Suprapubic skin (tissue), 4 donors: ENCODE measurements around the gene EARS2. TPM values are rescaled to one million over a fixed set of nuclear protein-coding genes. Genes with fewer than 3 reads are reported as not detected.

ENCODE experiments used
- DNase-seq, 2 donors: peaks; one replicate each; pipeline ENCODE4 v3.0.0-alpha.2; 2019; ENCODE audit warnings: low spot score in 2 of 2
- H3K27ac ChIP-seq: fragments of 200-600 bp; sonication (generic); one replicate; pipeline ENCODE4 v1.5.1; 2019
- H3K27me3 ChIP-seq: fragments of 200-600 bp; sonication (generic); one replicate; pipeline ENCODE4 v1.5.1; 2019
- H3K36me3 ChIP-seq: fragments of 200-600 bp; sonication (generic); one replicate; pipeline ENCODE4 v1.5.1; 2019
- H3K4me1 ChIP-seq: fragments of 200-600 bp; sonication (generic); one replicate; pipeline ENCODE4 v1.5.1; 2019
- H3K4me3 ChIP-seq: fragments of 200-600 bp; sonication (generic); one replicate; pipeline ENCODE4 v1.5.1; 2019; ENCODE audit warnings: mild to moderate bottlenecking
- H3K9me3 ChIP-seq: fragments of 200-600 bp; sonication (generic); one replicate; pipeline ENCODE4 v1.5.1; 2019
- CTCF ChIP-seq, 2 donors: fragments of 200-600 bp in 1 of 2; fragments of 450-650 bp in 1 of 2; sonication (generic) in 1 of 2; IDR thresholded peaks; one replicate each; pipeline ENCODE4 v1.5.1; 2016 to 2019; ENCODE audit warnings: antibody characterized with exemption in 2 of 2, mild to moderate bottlenecking in 1 of 2, moderate library complexity in 1 of 2
- EP300 ChIP-seq: sonication (generic); formaldehyde crosslinking; IDR thresholded peaks from one replicate; pipeline ENCODE4 v1.6.1; 2017; ENCODE audit warnings: antibody characterized with exemption
- POLR2A ChIP-seq, 2 donors: fragments of 450-650 bp; IDR thresholded peaks; one replicate each; pipeline ENCODE4 v1.6.1; 2017; ENCODE audit warnings: antibody characterized with exemption in 2 of 2, mild to moderate bottlenecking in 2 of 2, moderate library complexity in 2 of 2
- POLR2AphosphoS5 ChIP-seq, 3 donors: sonication (generic); formaldehyde crosslinking; IDR thresholded peaks; one replicate each; pipeline ENCODE4 v1.6.1; 2017; ENCODE audit warnings: antibody characterized with exemption in 3 of 3
- WGBS: methylation state at CpG from one replicate; pipeline ENCODE4 v1.1.5; 2018; 5-methylcytosine and 5-hydroxymethylcytosine counted together
- total RNA-seq, 4 donors: library from RNA; depleted of rRNA; stranded (reverse); fragments of >200 nt; gene quantifications; one replicate each; pipeline ENCODE4 v1.1.0, GENCODE V29; 2016

Gene EARS2
- total RNA-seq, 4 donors from 2014 or later: 24.1 to 37.2 (median 36.6) TPM

GRCh38 chr16:23521037-23521743 lies 36.0 kb downstream of the EARS2 start:
- no peak for DNase-seq
- Histone ChIP-seq H3K36me3 (peaks cover 45% of the 10 kb centered on the region), H3K4me1 (no peaks in the 10 kb centered on the region), H3K9me3 (no peaks in the 10 kb centered on the region), H3K27me3 (no peaks in the 10 kb centered on the region), H3K27ac (no peak overlapping the region), H3K4me3 (no peak overlapping the region)
- WGBS: 94% methylated on average over 3 of the region's 4 CpGs
- no peak for TF ChIP-seq POLR2AphosphoS5 (IDR thresholded peaks at IDR 0.05)
- no peak for TF ChIP-seq EP300
- no peak for TF ChIP-seq CTCF (IDR thresholded peaks at IDR 0.05)
- TF ChIP-seq POLR2A (IDR thresholded peaks at IDR 0.05): no peak

GRCh38 chr16:23520500-23520899 lies 36.6 kb downstream of the EARS2 start:
- no peaks in the 10 kb centered on the region for H3K9me3 ChIP-seq
- H3K4me1 ChIP-seq: no peaks in the 10 kb centered on the region
- H3K36me3 ChIP-seq: peaks cover 43% of the 10 kb centered on the region
- TF ChIP-seq EP300 (no peak), POLR2A (IDR thresholded peaks at IDR 0.05) (no peak), CTCF (IDR thresholded peaks at IDR 0.05) (no peak), POLR2AphosphoS5 (IDR thresholded peaks at IDR 0.05) (no peak)
- 87% methylated on average over 4 of the region's 4 CpGs for WGBS
- no peak overlapping the region for H3K4me3 ChIP-seq
- H3K27ac ChIP-seq: no peak overlapping the region
- no peak for DNase-seq
- no peaks in the 10 kb centered on the region for H3K27me3 ChIP-seq

- H3K4me1 ChIP-seq: no peaks in the 10 kb centered on the region
- TF ChIP-seq CTCF (IDR thresholded peaks at IDR 0.05): no peak
- H3K4me3 ChIP-seq: no peak overlapping the region
- no peaks in the 10 kb centered on the region for H3K27me3 ChIP-seq
- DNase-seq: no peak
- H3K9me3 ChIP-seq: no peaks in the 10 kb centered on the region
- no peak overlapping the region for H3K27ac ChIP-seq
- WGBS: 94% methylated on average over 5 of the region's 5 CpGs
- peaks cover 31% of the 10 kb centered on the region for H3K36me3 ChIP-seq
Measured at GRCh38 chr16:23519282-23519681, 37.9 kb downstream of the EARS2 start.

- Histone ChIP-seq H3K27ac (no peak overlapping the region), H3K36me3 (peaks cover 23% of the 10 kb centered on the region), H3K9me3 (no peaks in the 10 kb centered on the region), H3K27me3 (no peaks in the 10 kb centered on the region), H3K4me1 (no peaks in the 10 kb centered on the region), H3K4me3 (no peak overlapping the region)
- no peak for DNase-seq
- TF ChIP-seq CTCF (IDR thresholded peaks at IDR 0.05) (no peak), EP300 (no peak), POLR2AphosphoS5 (IDR thresholded peaks at IDR 0.05) (no peak), POLR2A (IDR thresholded peaks at IDR 0.05) (no peak)
- WGBS: 62% methylated on average over 3 of the region's 3 CpGs
Measured at GRCh38 chr16:23518435-23518891, 38.7 kb downstream of the EARS2 start.

- no peak for TF ChIP-seq POLR2A (IDR thresholded peaks at IDR 0.05)
- no peak for TF ChIP-seq EP300
- TF ChIP-seq CTCF (IDR thresholded peaks at IDR 0.05): no peak
- TF ChIP-seq POLR2AphosphoS5 (IDR thresholded peaks at IDR 0.05): no peak
- no peaks in the 10 kb centered on the region for H3K4me1 ChIP-seq
- no peak overlapping the region for H3K4me3 ChIP-seq
- 87% methylated on average over 4 of the region's 4 CpGs for WGBS
- no peak overlapping the region for H3K27ac ChIP-seq
- peaks cover 9% of the 10 kb centered on the region for H3K36me3 ChIP-seq
- no peaks in the 10 kb centered on the region for H3K9me3 ChIP-seq
- no peaks in the 10 kb centered on the region for H3K27me3 ChIP-seq
- no peak for DNase-seq
Measured at GRCh38 chr16:23516366-23517137, 40.6 kb downstream of the EARS2 start.
